ENCODE results near the gene GPLD1.

The GPLD1 gene

GRCh38 chr6:24472181-24472580 lies 17.2 kb downstream of the GPLD1 start:
- H3K4me3 ChIP-seq (replicated peaks; ENCODE audit: low read depth, low read length) = no peak overlapping the region
- DNase-seq (ENCODE audit: low read depth) = no peak
- no peak for TF ChIP-seq CTCF (IDR thresholded peaks at IDR 0.05; ENCODE audit: low read length, missing control alignments)

- H3K4me3 ChIP-seq (replicated peaks; ENCODE audit: low read depth, low read length) = no peak overlapping the region
- DNase-seq (ENCODE audit: low read depth) = no peak
- TF ChIP-seq CTCF (IDR thresholded peaks at IDR 0.05; ENCODE audit: low read length, missing control alignments) = no peak
These were observed 19.6 kb downstream of the GPLD1 start for GRCh38 chr6:24469811-24470210.

GRCh38 chr6:24464253-24465038 lies 24.9 kb downstream of the GPLD1 start:
- H3K4me3 ChIP-seq (replicated peaks; ENCODE audit: low read depth, low read length) = no peak overlapping the region
- no peak for TF ChIP-seq CTCF (IDR thresholded peaks at IDR 0.05; ENCODE audit: low read length, missing control alignments)
- DNase-seq (ENCODE audit: low read depth) = no peak

GRCh38 chr6:24460966-24461365 lies 28.4 kb downstream of the GPLD1 start:
- TF ChIP-seq CTCF (IDR thresholded peaks at IDR 0.05; ENCODE audit: low read length, missing control alignments) = no peak
- no peak for DNase-seq (ENCODE audit: low read depth)
- H3K4me3 ChIP-seq (replicated peaks; ENCODE audit: low read depth, low read length) = no peak overlapping the region

- H3K4me3 ChIP-seq (replicated peaks; ENCODE audit: low read depth, low read length) = no peak overlapping the region
- DNase-seq (ENCODE audit: low read depth) = no peak
- TF ChIP-seq CTCF (IDR thresholded peaks at IDR 0.05; ENCODE audit: low read length, missing control alignments) = no peak
These were observed 30.4 kb downstream of the GPLD1 start for GRCh38 chr6:24458941-24459340.

- peak; percentile 14 for DNase-seq (ENCODE audit: low read depth)
- no peak for TF ChIP-seq CTCF (IDR thresholded peaks at IDR 0.05; ENCODE audit: low read length, missing control alignments)
- no peak overlapping the region for H3K4me3 ChIP-seq (replicated peaks; ENCODE audit: low read depth, low read length)
These were observed 31.2 kb downstream of the GPLD1 start for GRCh38 chr6:24458134-24458533.

GRCh38 chr6:24455061-24455460 lies 34.3 kb downstream of the GPLD1 start:
- no peak for DNase-seq (ENCODE audit: low read depth)
- no peak for TF ChIP-seq CTCF (IDR thresholded peaks at IDR 0.05; ENCODE audit: low read length, missing control alignments)

More at GRCh38 chr6:24455061-24455460, 34.3 kb downstream of the GPLD1 start:
- no peak overlapping the region for H3K4me3 ChIP-seq (replicated peaks; ENCODE audit: low read depth, low read length)

Data from fibroblast of pulmonary artery (primary cell).